Loucy (cell line): ENCODE results near the gene RGS19.

Source experiments
- EZH2phosphoT487 ChIP-seq: fragments of 200-600 bp; IDR thresholded peaks from 2 replicates; pipeline ENCODE4 v1.6.1; 2018; ENCODE audit warnings: antibody characterized with exemption, mild to moderate bottlenecking, moderate library complexity, borderline replicate concordance
- TF ChIP-seq, protein P1 (sequence below): fragments of 200-600 bp; sonication (generic); conservative IDR thresholded peaks from 2 replicates; pipeline ENCODE4 v1.5.1; 2014; ENCODE audit warnings: mild to moderate bottlenecking, antibody characterized with exemption, low read length

DNA sequence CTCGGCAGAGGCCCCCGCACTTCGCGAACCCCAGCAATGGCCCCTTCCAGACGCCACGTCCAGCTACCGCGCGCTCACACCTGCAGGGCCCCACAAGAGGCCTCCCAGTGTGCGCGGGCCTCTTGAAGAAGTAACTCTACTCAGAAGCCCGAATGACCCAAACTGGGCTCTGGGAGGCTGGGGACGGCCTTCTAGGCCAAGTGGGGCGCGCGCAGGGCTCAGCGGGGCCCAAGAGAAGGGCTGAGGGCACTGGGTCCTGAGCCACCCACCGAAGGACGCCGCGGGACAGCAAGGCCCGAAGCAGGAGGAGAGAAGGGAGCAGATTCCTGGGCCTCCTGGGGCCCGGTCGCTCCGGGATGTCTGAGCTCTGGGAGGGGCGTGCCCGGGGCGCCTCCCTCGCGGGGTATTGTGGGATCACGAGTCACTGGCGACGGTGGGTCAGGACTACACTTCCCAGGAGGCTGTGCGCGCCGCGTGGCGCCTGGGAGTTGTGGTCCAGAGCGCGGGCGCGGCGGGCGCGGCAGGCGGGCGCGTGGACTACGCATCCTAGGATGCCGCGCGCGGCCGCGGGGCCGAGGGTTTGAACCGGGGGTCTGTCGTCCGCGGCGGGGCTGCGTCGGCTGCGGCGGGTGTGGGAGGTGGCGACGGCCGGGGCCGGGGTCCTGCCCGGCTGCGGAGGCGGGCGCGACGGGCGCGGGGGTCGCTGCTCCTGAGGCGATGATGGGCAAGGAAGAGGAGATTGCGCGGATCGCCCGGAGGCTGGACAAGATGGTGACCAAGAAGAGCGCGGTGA, 16.5 kb downstream of the RGS19 start, which contains the start of gene TCEA2:
- TF ChIP-seq, protein P1, sequence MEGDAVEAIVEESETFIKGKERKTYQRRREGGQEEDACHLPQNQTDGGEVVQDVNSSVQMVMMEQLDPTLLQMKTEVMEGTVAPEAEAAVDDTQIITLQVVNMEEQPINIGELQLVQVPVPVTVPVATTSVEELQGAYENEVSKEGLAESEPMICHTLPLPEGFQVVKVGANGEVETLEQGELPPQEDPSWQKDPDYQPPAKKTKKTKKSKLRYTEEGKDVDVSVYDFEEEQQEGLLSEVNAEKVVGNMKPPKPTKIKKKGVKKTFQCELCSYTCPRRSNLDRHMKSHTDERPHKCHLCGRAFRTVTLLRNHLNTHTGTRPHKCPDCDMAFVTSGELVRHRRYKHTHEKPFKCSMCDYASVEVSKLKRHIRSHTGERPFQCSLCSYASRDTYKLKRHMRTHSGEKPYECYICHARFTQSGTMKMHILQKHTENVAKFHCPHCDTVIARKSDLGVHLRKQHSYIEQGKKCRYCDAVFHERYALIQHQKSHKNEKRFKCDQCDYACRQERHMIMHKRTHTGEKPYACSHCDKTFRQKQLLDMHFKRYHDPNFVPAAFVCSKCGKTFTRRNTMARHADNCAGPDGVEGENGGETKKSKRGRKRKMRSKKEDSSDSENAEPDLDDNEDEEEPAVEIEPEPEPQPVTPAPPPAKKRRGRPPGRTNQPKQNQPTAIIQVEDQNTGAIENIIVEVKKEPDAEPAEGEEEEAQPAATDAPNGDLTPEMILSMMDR = no peak
- no peak for TF ChIP-seq EZH2phosphoT487
